H1 (cell line): ENCODE results near the gene SNF8.

Experiments used
- CHD2 ChIP-seq: IDR thresholded peaks from 2 replicates; pipeline ENCODE4 v1.6.1; 2012; ENCODE audit warnings: low read length, improper control_type of control experiment
- CREB1 ChIP-seq: IDR thresholded peaks from 2 replicates; pipeline ENCODE4 v1.6.1; 2012; ENCODE audit warnings: inconsistent platforms
- CTBP2 ChIP-seq: IDR thresholded peaks from 2 replicates; pipeline ENCODE4 v1.7.0; 2011; ENCODE audit warnings: borderline replicate concordance, mild to moderate bottlenecking, moderate library complexity, mixed read lengths, low read length; ENCODE audit not compliant: insufficient read depth, insufficient read length
- EP300 ChIP-seq, 2 experiments: IDR thresholded peaks; 1 replicate in 1 of 2; 2 replicates in 1 of 2; pipeline ENCODE4 v1.6.1; 2011 to 2012; ENCODE audit warnings: low read depth in 2 of 2, low read length in 2 of 2, mild to moderate bottlenecking in 2 of 2, borderline replicate concordance in 1 of 2, inconsistent platforms in 1 of 2, moderate library complexity in 1 of 2
- HDAC2 ChIP-seq, 2 experiments: fragments of 300-600 bp in 1 of 2; sonication (generic) in 1 of 2; IDR thresholded peaks; 2 replicates each; pipeline ENCODE4 v1.6.1; 2011 to 2012; ENCODE audit warnings: low read depth in 2 of 2, low read length in 2 of 2, mild to moderate bottlenecking in 2 of 2, moderate library complexity in 2 of 2, borderline replicate concordance in 1 of 2, inconsistent platforms in 1 of 2
- JUND ChIP-seq: IDR thresholded peaks from 2 replicates; pipeline ENCODE4 v1.6.1; 2011; ENCODE audit warnings: mild to moderate bottlenecking, improper control_type of control experiment, low read length
- POLR2A ChIP-seq, 2 experiments: IDR thresholded peaks; 1 replicate in 1 of 2; 2 replicates in 1 of 2; pipeline ENCODE4 v1.6.1; 2011; ENCODE audit warnings: low read depth in 2 of 2, low read length in 2 of 2, mild to moderate bottlenecking in 2 of 2; ENCODE audit errors: control extremely low read depth in 1 of 2
- POLR2AphosphoS5 ChIP-seq: IDR thresholded peaks from 2 replicates; pipeline ENCODE4 v1.6.1; 2011; ENCODE audit warnings: low read depth, low read length
- SRF ChIP-seq: IDR thresholded peaks from 2 replicates; pipeline ENCODE4 v1.6.1; 2011; ENCODE audit warnings: mild to moderate bottlenecking, low read depth, low read length, moderate library complexity
- TCF12 ChIP-seq: IDR thresholded peaks from 2 replicates; pipeline ENCODE4 v1.6.1; 2011; ENCODE audit warnings: low read depth, mild to moderate bottlenecking, low read length
- TF ChIP-seq, protein P1 (sequence below): IDR thresholded peaks from 2 replicates; pipeline ENCODE4 v1.6.1; 2012; ENCODE audit warnings: inconsistent platforms
- TF ChIP-seq, protein P2 (sequence below), 3 experiments: IDR thresholded peaks; 1 replicate in 2 of 3; 2 replicates in 1 of 3; pipeline versions ENCODE4 v1.5.1 to v1.6.1; 2011; ENCODE audit warnings: low read length in 3 of 3, mild to moderate bottlenecking in 3 of 3, inconsistent platforms in 2 of 3, low read depth in 1 of 3, moderate library complexity in 1 of 3; ENCODE audit not compliant: insufficient read depth in 1 of 3; ENCODE audit errors: control extremely low read depth in 1 of 3

DNA sequence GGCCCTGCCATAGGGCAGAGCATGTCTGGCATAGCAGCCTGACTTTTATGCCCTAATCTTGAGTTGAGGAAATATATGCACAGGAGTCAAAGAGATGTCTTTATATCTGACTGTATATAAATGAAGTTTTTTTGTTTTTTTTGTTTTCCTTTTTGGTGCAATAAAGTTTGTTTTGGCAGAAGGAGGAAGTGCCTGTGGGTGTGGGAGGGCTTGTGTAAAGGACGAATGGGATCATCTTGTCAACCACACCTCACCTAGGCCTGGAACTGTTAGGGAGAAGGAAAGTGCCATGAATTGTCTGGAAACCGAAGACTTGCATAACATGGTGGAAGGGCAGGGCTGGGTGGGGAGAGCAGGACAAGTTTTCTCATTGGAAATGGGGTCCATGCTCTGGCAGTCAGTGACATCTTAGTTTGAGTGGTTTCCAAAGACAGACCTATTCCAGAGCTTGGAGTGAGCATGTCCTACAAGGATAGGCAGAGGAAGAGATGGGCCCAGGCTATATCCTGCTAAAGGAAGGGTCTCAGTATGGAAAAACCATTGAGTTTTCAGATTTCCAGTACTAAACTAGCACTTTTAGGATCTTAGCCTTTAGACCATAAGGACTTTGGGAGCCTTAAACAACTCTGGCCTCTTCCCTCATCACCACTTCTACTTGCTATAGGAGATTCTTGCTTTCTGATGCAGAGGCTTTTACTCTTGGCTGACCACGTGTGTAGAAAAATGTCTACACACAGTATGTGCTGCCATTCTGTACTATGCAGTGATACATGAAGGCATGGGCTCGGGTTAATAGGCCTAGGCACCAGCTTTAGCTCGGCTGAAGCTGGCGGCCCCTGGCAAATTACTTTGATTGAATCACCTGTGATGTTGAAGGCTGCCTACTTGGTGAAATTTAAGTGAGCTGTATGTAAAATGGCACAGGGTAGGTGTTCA lies 15.5 kb downstream of the SNF8 start:
- TF ChIP-seq, protein P1, sequence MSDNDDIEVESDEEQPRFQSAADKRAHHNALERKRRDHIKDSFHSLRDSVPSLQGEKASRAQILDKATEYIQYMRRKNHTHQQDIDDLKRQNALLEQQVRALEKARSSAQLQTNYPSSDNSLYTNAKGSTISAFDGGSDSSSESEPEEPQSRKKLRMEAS: no peak
- TF ChIP-seq SRF: no peak
- TF ChIP-seq CHD2: no peak
- TF ChIP-seq POLR2AphosphoS5: no peak
- TF ChIP-seq, protein P2, sequence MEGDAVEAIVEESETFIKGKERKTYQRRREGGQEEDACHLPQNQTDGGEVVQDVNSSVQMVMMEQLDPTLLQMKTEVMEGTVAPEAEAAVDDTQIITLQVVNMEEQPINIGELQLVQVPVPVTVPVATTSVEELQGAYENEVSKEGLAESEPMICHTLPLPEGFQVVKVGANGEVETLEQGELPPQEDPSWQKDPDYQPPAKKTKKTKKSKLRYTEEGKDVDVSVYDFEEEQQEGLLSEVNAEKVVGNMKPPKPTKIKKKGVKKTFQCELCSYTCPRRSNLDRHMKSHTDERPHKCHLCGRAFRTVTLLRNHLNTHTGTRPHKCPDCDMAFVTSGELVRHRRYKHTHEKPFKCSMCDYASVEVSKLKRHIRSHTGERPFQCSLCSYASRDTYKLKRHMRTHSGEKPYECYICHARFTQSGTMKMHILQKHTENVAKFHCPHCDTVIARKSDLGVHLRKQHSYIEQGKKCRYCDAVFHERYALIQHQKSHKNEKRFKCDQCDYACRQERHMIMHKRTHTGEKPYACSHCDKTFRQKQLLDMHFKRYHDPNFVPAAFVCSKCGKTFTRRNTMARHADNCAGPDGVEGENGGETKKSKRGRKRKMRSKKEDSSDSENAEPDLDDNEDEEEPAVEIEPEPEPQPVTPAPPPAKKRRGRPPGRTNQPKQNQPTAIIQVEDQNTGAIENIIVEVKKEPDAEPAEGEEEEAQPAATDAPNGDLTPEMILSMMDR (IDR thresholded peaks at IDR 0.05; ENCODE audit: control extremely low read depth in 1 of 3, insufficient read depth in 1 of 3, low read depth in 1 of 3, low read length in 3 of 3): no peak
- TF ChIP-seq HDAC2 (IDR thresholded peaks at IDR 0.05; ENCODE audit: borderline replicate concordance in 1 of 2, low read depth in 2 of 2, low read length in 2 of 2): no peak
- no peak; a peak in 1 of 3 replicates for TF ChIP-seq POLR2A (IDR thresholded peaks at IDR 0.05; ENCODE audit: control extremely low read depth in 1 of 2, low read depth in 2 of 2, low read length in 2 of 2)
- no peak for TF ChIP-seq EP300 (IDR thresholded peaks at IDR 0.05; ENCODE audit: borderline replicate concordance in 1 of 2, low read depth in 2 of 2, low read length in 2 of 2)
- no peak for TF ChIP-seq TCF12
- no peak for TF ChIP-seq CREB1
- TF ChIP-seq CTBP2: no peak
- TF ChIP-seq JUND: no peak
